PFSK-1 (cell line): ENCODE measurements around the gene EIF4A3.
A peak's percentile ranks its signal among the peaks of the same experiment; 100 is the strongest.

Experiments
- FOXP2 ChIP-seq: optimal IDR thresholded peaks from 2 replicates; pipeline ENCODE3; 2011; ENCODE audit warnings: borderline replicate concordance, control low read depth, inconsistent platforms; ENCODE audit not compliant: insufficient read depth; ENCODE audit errors: extremely low read length, extremely low read depth
- POLR2AphosphoS5 ChIP-seq: IDR thresholded peaks from 2 replicates; pipeline ENCODE4 v1.6.1; 2012; ENCODE audit warnings: low read depth, mild to moderate bottlenecking, control low read depth, low read length, moderate library complexity
- REST ChIP-seq, 2 experiments: IDR thresholded peaks; 2 replicates each; pipeline versions ENCODE4 v1.6.1 to v1.8.0; 2011 to 2012; ENCODE audit warnings: low read depth in 2 of 2, low read length in 2 of 2, control low read depth in 1 of 2, inconsistent platforms in 1 of 2, mild to moderate bottlenecking in 1 of 2, moderate library complexity in 1 of 2; ENCODE audit not compliant: insufficient read depth in 1 of 2
- SIN3A ChIP-seq: IDR thresholded peaks from 2 replicates; pipeline ENCODE4 v1.6.1; 2012; ENCODE audit warnings: mild to moderate bottlenecking, low read length, moderate library complexity, borderline replicate concordance; ENCODE audit not compliant: insufficient read depth
- TAF1 ChIP-seq: IDR thresholded peaks from 2 replicates; pipeline ENCODE4 v1.6.1; 2012; ENCODE audit warnings: low read length, control low read depth, borderline replicate concordance; ENCODE audit not compliant: insufficient read depth

Gene EIF4A3

GRCh38 chr17:80151333-80151732 is 4.4 kb upstream of the EIF4A3 start:
- TF ChIP-seq SIN3A (no peak), REST (IDR thresholded peaks at IDR 0.05; ENCODE audit: insufficient read depth in 1 of 2, low read depth in 2 of 2, low read length in 2 of 2) (no peak), POLR2AphosphoS5 (no peak), TAF1 (no peak), FOXP2 (no peak)

DNA sequence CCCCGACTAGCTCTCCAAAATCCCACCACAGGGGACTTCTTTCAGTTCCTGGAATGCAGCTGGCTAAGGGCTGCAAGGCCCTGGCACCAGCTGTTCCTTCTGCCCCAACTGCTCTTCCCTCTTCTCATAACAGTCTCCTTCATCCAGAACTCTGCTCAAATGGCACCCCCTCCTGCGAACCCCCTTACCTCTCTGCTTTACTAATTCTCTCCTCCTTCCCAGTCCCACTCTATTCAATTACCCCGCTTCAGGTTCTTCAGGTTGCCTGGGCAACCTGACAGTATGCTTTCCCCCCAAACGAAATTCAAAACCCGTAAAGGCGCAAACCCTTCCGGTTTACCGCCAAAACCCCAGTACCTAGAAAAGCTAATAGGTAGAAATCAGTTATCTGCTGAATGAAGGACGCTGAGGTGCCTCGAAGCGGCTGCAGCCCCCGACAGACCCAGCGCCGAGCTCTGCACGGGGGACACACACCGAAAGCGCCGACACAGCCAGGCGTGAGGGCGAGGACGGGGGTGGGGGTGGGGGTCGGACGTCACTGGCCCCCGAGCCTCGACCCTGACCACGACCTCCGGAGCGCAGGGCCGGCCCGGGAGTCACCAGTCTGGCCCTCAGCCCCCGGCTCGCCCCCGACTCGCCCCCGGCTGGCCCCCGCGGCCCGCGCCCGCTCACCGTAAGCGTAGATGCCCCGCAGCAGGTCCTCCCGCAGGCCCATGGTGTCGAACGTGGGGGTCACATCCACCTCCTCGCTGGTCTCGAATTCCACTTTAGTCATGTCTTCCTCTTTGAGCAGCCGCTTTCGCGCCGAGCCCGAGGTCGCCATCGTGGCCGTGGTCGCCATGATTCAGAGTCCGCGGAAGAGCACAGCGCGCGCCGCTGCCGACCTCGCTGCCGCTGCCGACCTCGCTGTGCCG is 550 bp downstream of the EIF4A3 start:
- TF ChIP-seq SIN3A (0 out of 2 replicates have a peak, but pooled peaks have one; percentile 18), POLR2AphosphoS5 (no peak), TAF1 (no peak; the same call in 1 of the 2 replicates)

DNA sequence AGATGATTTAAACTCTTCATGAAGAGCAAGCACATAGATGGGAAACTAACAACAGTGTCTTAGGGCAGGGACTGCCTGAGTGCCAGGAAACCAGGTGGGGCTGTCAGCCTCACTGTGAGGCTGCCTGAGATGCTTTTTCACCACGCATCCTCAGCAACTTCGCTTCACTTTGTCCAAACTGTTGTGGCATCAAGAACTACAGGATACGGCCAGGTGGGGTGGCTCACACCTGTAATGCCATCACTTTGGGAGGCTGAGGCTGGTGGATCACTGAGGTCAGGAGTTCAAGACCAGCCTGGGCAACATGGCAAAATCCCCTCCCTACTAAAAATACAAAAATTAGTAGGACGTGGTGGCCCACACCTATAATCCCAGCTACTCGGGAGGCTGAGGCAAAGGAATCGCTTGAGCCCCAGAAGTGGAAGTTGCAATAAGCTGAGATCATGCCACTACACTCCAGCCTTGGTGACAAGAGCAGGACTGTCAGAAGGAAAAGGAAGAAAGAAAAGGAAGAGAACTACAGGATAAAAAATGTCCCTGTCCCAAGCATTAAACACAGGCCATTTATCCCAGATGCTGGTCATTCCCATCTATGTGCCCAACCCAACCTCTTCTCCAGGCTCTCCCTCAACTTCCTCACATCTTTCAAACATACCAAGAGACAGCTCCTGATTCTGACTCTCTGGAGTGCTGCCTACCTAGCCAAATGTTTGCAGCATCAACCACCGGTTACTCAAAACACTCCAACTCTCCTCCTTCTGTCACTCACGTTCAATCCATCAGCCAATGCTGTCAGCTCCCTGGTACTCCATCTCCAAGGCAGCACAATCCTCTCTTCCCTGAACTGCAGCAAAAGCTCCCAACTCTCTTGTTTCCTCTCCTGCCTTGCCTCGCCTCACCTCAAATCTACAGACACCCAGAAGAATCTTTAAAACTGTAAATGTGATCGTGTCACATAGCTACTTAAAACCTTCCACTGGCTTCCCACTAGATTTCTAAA is 1.6 kb downstream of the EIF4A3 start:
- TF ChIP-seq FOXP2 (no peak), REST (IDR thresholded peaks at IDR 0.05; ENCODE audit: insufficient read depth in 1 of 2, low read depth in 2 of 2, low read length in 2 of 2) (no peak), TAF1 (no peak), POLR2AphosphoS5 (no peak)

- TF ChIP-seq TAF1 (no peak), REST (IDR thresholded peaks at IDR 0.05; ENCODE audit: insufficient read depth in 1 of 2, low read depth in 2 of 2, low read length in 2 of 2) (no peak)
Observed at GRCh38 chr17:80142929-80143328, 4.0 kb downstream of the EIF4A3 start.

DNA sequence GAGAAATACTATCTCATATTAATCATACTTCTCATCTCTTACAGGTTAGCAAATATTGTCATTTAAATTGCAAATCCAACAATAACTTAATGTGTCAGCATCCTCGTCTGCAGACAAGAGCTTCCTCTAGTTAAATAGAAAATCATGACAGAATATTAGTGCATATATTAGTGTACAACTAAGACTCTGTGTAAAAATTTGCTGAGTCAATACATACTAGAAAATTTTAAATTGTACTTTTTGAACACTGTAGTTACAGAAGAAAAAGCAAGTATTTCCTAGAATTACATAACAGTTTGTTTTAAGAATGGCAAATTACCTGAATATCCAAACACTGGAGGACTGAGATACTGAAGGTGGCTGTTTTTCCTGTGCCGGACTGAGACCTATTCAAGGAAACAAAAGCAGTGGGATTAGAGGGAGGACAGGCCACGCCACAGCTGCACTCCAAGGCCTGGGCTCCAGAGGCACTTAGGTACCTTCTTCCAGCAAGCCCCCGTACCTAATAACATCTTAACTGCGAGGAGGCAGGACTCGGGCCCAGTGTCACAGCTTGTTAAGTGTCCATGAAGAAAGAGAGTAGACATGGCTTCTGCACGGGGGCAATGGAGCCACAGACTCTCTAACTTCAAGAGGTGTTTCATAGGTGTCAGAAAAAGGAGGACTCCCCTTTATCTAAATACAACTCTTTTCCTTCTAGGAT is 5.3 kb downstream of the EIF4A3 start:
- TF ChIP-seq POLR2AphosphoS5 (no peak), SIN3A (no peak), FOXP2 (no peak), REST (IDR thresholded peaks at IDR 0.05; ENCODE audit: insufficient read depth in 1 of 2, low read depth in 2 of 2, low read length in 2 of 2) (no peak), TAF1 (no peak)
